Heart left ventricle (tissue), 16 donors: ENCODE data around the gene SULF2. TPM values are rescaled to one million over a fixed set of nuclear protein-coding genes. Genes with fewer than 3 reads are reported as not detected.

ENCODE experiments used
- ATAC-seq, 4 donors: fragments of 200-7000 bp; cut with Tn5 transposase; one replicate each; pipeline ENCODE4 v1.9.1; 2020 to 2022; ENCODE audit warnings: moderate library complexity in 4 of 4, mild to moderate bottlenecking in 3 of 4, moderate number of reproducible peaks in 1 of 4
- DNase-seq, 5 donors: peaks; one replicate each; pipeline ENCODE4 v3.0.0-alpha.2; 2020
- H3K27ac ChIP-seq, 12 donors: fragments of 200-600 bp; sonication (generic) in 4 of 12; one replicate each; pipeline versions ENCODE4 v1.5.0 to v1.8.0; 2016 to 2022; ENCODE audit warnings: mild to moderate bottlenecking in 2 of 12
- H3K27me3 ChIP-seq, 9 donors: fragments of 200-600 bp; sonication (generic) in 2 of 9; one replicate each; pipeline versions ENCODE4 v1.5.1 to v1.8.0; 2016 to 2022; ENCODE audit warnings: mild to moderate bottlenecking in 3 of 9
- H3K36me3 ChIP-seq, 9 donors: fragments of 200-600 bp; sonication (generic) in 2 of 9; one replicate each; pipeline versions ENCODE4 v1.5.0 to v1.8.0; 2018 to 2022; ENCODE audit warnings: mild to moderate bottlenecking in 2 of 9
- H3K4me1 ChIP-seq, 12 donors: fragments of 200-600 bp; sonication (generic) in 4 of 12; one replicate each; pipeline versions ENCODE4 v1.5.0 to v1.8.0; 2016 to 2022; ENCODE audit warnings: mild to moderate bottlenecking in 3 of 12
- H3K4me3 ChIP-seq, 12 donors: fragments of 200-600 bp; sonication (generic) in 4 of 12; one replicate each; pipeline versions ENCODE4 v1.5.0 to v1.8.0; 2017 to 2022; ENCODE audit warnings: mild to moderate bottlenecking in 9 of 12, moderate library complexity in 4 of 12
- H3K9me3 ChIP-seq, 12 donors: fragments of 200-600 bp; sonication (generic) in 4 of 12; one replicate each; pipeline versions ENCODE4 v1.5.0 to v1.8.0; 2016 to 2022; ENCODE audit warnings: mild to moderate bottlenecking in 1 of 12
- POLR2A ChIP-seq, 2 donors: fragments of 450-650 bp; IDR thresholded peaks; one replicate each; pipeline ENCODE4 v1.6.1; 2017; ENCODE audit warnings: antibody characterized with exemption in 2 of 2, mild to moderate bottlenecking in 2 of 2, moderate library complexity in 2 of 2
- WGBS, 4 donors: extraction: QIAGEN DNeasy Blood & Tissue Kit in 2 of 4; methylation state at CpG; one replicate each; pipeline versions ENCODE4 v1.1.5 to v1.1.7; 2013 to 2018; 5-methylcytosine and 5-hydroxymethylcytosine counted together
- intact Hi-C, 10 donors: fragments of 100-400 bp; cut with DNase I; formaldehyde crosslinking; loops; one replicate each; pipeline versions ENCODE4 v1.11.1 to v1.14.2; 2022
- polyA plus RNA-seq, 2 donors: library from polyadenylated mRNA; stranded (reverse); fragments of 200-250 nt; gene quantifications; one replicate each; pipeline ENCODE4 v1.2.3, GENCODE V29; 2013
- total RNA-seq, 9 donors: library from RNA; depleted of rRNA in 2 of 9; stranded (reverse); fragments of >200 nt in 2 of 9; fragmentation: NEBNext Ultra II Directional in 3 of 9; extraction: Animal tissue kit (Norgen Biotek cat#: 25700) in 3 of 9; gene quantifications; one replicate each; pipeline versions ENCODE4 v1.1.0 to v1.2.4, GENCODE V29; 2016 to 2023
- TF ChIP-seq, protein P1 (sequence below), 12 donors: fragments of 200-600 bp; sonication (generic) in 4 of 12; IDR thresholded peaks; one replicate each; pipeline versions ENCODE4 v1.5.0 to v1.8.0; 2018 to 2022; ENCODE audit warnings: antibody characterized with exemption in 12 of 12, mild to moderate bottlenecking in 5 of 12
- donor health status: ischemic (EF 13 %, LVEDD 7.1; RV severe dilation, severe dysfunction).
- donor health status: healthy with polysubstance abuse.
- donor health status: DM: no; HTN: yes; CAD: no.
- donor health status: DM: no; HTN: no; CAD: no.
- donor health status: ischemic (EF 25% LVEDD 6.9; RV normal size, moderate dysfunction).
- donor health status: ischemic (EF 25% LVEDD 5.7; RV mildly dilated, moderate dysfunction).
- donor health status: healthy.
- donor health status: DM: yes; HTN: yes; CAD: no.
- donor health status: ischemic (EF 35%, LVEDD 5.7; RV mildly dilated, moderate dysfunction).
- donor health status: nonischemic (EF 11% LVEDD 7.7; RV severe dilation, severe dysfunction).
- donor health status: DM: yes; HTN: yes; CAD: no.
- donor health status: PGD.
- donor health status: ischemic (EF 29% LVEDD 5.4; RV normal size, mild dysfunction).
- donor health status: nonischemic (EF 23%, LVEDD 6.1; RV moderate dilation, normal function).

The SULF2 gene
- total and polyA plus RNA-seq, 11 donors, result 16.7 to 51.5 (median 28.5) TPM

DNA sequence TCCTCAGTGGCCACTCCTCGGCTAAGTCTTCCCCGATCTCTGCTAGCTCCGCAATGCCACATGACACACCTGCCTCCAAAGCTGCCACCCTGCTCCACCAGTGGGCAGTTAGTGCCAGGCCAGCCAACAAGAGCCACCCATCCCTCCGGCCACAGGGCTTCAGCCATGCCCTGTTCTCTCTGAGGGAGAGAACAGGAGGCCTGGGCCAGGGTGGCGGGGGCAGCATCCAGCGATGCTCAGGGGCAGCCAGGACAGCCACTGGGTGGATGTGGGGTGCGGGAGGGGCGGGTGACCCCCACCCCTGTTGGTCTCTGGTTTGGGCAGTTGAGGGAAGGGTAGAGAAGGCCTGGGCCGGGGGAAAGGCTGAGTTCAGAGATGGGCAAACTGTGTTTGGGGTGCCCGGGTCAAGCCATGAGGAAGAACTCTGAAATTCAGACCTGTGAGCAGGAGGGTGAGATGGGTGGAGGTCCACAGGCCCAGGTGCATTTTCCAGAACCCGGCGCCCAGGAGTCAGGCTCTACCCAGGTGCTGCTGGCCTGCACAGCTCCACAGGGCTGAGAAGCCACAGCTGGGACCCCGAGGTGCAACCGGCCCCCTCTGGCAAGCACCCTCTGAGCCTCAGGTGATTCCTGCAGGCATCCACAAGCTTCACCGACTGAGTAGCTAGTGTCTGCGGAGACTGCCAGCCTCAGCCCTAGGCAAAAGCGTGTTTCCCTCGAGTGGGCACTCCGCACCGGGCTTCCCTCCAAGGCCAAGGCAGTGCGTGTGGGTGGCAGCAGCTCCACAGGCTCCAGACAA lies 91.1 kb downstream of the SULF2 start:
- H3K36me3 ChIP-seq, result peaks cover 0 to 44% (median 4%) of the 10 kb centered on the region in 9 donors
- no peaks in the 10 kb centered on the region for H3K4me1 ChIP-seq
- no peak overlapping the region for H3K4me3 ChIP-seq
- no peak for ATAC-seq
- no peak overlapping the region for H3K27ac ChIP-seq
- intact Hi-C loops, result no loop called here
- 93 to 97% (median 95%) methylated on average over 19 to 21 of the region's 21 CpGs for WGBS, 4 donors
- peaks cover 0 to 46% (median 29%) of the 10 kb centered on the region in 12 donors for H3K9me3 ChIP-seq
- TF ChIP-seq, protein P1, sequence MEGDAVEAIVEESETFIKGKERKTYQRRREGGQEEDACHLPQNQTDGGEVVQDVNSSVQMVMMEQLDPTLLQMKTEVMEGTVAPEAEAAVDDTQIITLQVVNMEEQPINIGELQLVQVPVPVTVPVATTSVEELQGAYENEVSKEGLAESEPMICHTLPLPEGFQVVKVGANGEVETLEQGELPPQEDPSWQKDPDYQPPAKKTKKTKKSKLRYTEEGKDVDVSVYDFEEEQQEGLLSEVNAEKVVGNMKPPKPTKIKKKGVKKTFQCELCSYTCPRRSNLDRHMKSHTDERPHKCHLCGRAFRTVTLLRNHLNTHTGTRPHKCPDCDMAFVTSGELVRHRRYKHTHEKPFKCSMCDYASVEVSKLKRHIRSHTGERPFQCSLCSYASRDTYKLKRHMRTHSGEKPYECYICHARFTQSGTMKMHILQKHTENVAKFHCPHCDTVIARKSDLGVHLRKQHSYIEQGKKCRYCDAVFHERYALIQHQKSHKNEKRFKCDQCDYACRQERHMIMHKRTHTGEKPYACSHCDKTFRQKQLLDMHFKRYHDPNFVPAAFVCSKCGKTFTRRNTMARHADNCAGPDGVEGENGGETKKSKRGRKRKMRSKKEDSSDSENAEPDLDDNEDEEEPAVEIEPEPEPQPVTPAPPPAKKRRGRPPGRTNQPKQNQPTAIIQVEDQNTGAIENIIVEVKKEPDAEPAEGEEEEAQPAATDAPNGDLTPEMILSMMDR (IDR thresholded peaks at IDR 0.05), result no peak
- no peak for TF ChIP-seq POLR2A (IDR thresholded peaks at IDR 0.05)
- no peak for DNase-seq
- H3K27me3 ChIP-seq, result no peaks in the 10 kb centered on the region

- no peak for DNase-seq
- H3K36me3 ChIP-seq, result peaks cover 0 to 38% (median 5%) of the 10 kb centered on the region in 9 donors
- no peak overlapping the region for H3K27ac ChIP-seq
- ATAC-seq, result no peak
- intact Hi-C loops, result no loop called here
- no peaks in the 10 kb centered on the region for H3K4me1 ChIP-seq
- H3K27me3 ChIP-seq, result no peaks in the 10 kb centered on the region
- H3K4me3 ChIP-seq, result no peak overlapping the region
- TF ChIP-seq, protein P1 (IDR thresholded peaks at IDR 0.05), result no peak
- TF ChIP-seq POLR2A (IDR thresholded peaks at IDR 0.05), result no peak
- peaks cover 0 to 46% (median 29%) of the 10 kb centered on the region in 12 donors for H3K9me3 ChIP-seq
Observed at GRCh38 chr20:47691625-47692024, 93.7 kb downstream of the SULF2 start.

- 95 to 98% (median 96%) methylated on average over 1 of the region's 1 CpG for WGBS, 4 donors
- Histone ChIP-seq H3K36me3 (peaks cover 0 to 38% (median 5%) of the 10 kb centered on the region in 9 donors), H3K4me1 (no peaks in the 10 kb centered on the region), H3K4me3 (no peak overlapping the region), H3K9me3 (peaks cover 0 to 46% (median 29%) of the 10 kb centered on the region in 12 donors), H3K27me3 (no peaks in the 10 kb centered on the region), H3K27ac (no peak overlapping the region)
- DNase-seq (no peak), ATAC-seq (no peak)
- TF ChIP-seq POLR2A (IDR thresholded peaks at IDR 0.05), result no peak
- TF ChIP-seq, protein P1 (IDR thresholded peaks at IDR 0.05), result no peak
- intact Hi-C loops, result loop anchor here in 4 of 10 donors (5.0 to 10.0 kb wide), 2 partner anchors 83 to 95 kb away; partner anchors contain the start of gene SULF2 (in 3 of the 4)
Observed at GRCh38 chr20:47689731-47690130, 95.5 kb downstream of the SULF2 start.
